Lung (tissue), 12 donors: ENCODE measurements around the gene PFDN6. TPM values are rescaled to one million over a fixed set of nuclear protein-coding genes. Genes with fewer than 3 reads are reported as not detected.
"Not testable (repeated sequence)": the region's sequence is repeated elsewhere in the genome, so short reads cannot be mapped to it uniquely, and the experiment has no call there.

ENCODE experiments used
- ATAC-seq: fragments of 200-7000 bp; cut with Tn5 transposase; one replicate; pipeline ENCODE4 v1.9.1; 2020; ENCODE audit warnings: moderate number of reproducible peaks; ENCODE audit not compliant: insufficient read depth, low FRiP score
- DNase-seq, 3 donors: peaks; one replicate each; pipeline ENCODE4 v3.0.0-alpha.2; 2013 to 2017
- H3K27ac ChIP-seq, 2 donors: one replicate each; pipeline ENCODE4 v1.5.1; 2013; ENCODE audit warnings: mild to moderate bottlenecking in 2 of 2, moderate library complexity in 2 of 2, control low read depth in 1 of 2, inconsistent platforms in 1 of 2, low read depth in 1 of 2, low read length in 1 of 2
- H3K27me3 ChIP-seq, 3 donors: one replicate each; pipeline ENCODE4 v1.5.1; 2013; ENCODE audit warnings: low read length in 2 of 3; ENCODE audit not compliant: control insufficient read depth in 3 of 3, insufficient read depth in 3 of 3
- H3K36me3 ChIP-seq, 4 donors: one replicate each; pipeline ENCODE4 v1.5.1; 2013; ENCODE audit warnings: low read length in 4 of 4, mild to moderate bottlenecking in 1 of 4, moderate library complexity in 1 of 4; ENCODE audit not compliant: control insufficient read depth in 4 of 4, insufficient read depth in 4 of 4
- H3K4me1 ChIP-seq, 5 donors: one replicate each; pipeline ENCODE4 v1.5.1; 2013; ENCODE audit warnings: low read length in 5 of 5, mild to moderate bottlenecking in 2 of 5, moderate library complexity in 1 of 5; ENCODE audit not compliant: control insufficient read depth in 5 of 5, insufficient read depth in 5 of 5
- H3K4me3 ChIP-seq: one replicate; pipeline ENCODE4 v1.5.1; 2013; ENCODE audit warnings: mild to moderate bottlenecking, control low read depth, moderate library complexity
- H3K9ac ChIP-seq, 2 donors: one replicate each; pipeline ENCODE4 v1.5.1; 2013; ENCODE audit warnings: low read length in 2 of 2, control low read depth in 1 of 2; ENCODE audit not compliant: insufficient read depth in 1 of 2
- H3K9me3 ChIP-seq, 4 donors: one replicate each; pipeline ENCODE4 v1.5.1; 2013; ENCODE audit warnings: low read length in 3 of 4, mild to moderate bottlenecking in 1 of 4, moderate library complexity in 1 of 4; ENCODE audit not compliant: control insufficient read depth in 4 of 4, insufficient read depth in 3 of 4
- WGBS, 2 donors: extraction: QIAGEN DNeasy Blood & Tissue Kit; methylation state at CpG; one replicate each; pipeline ENCODE4 v1.1.7; 2013; 5-methylcytosine and 5-hydroxymethylcytosine counted together
- polyA plus RNA-seq, 2 donors: library from polyadenylated mRNA; stranded (reverse); fragments of 200-250 nt; gene quantifications; one replicate each; pipeline ENCODE4 v1.2.1, GENCODE V29; 2013
- total RNA-seq, 2 donors: library from RNA; depleted of rRNA in 1 of 2; stranded (reverse); fragments of >200 nt in 1 of 2; gene quantifications; one replicate each; pipeline ENCODE4 v1.2.1, GENCODE V29; 2014 to 2021
- TF ChIP-seq, protein P1 (sequence below): IDR thresholded peaks from 2 replicates; pipeline ENCODE4 v1.5.1; 2012; ENCODE audit warnings: mild to moderate bottlenecking; ENCODE audit errors: control extremely low read depth, extremely low read depth
- donor health status: control.
- donor health status: control.
- donor health status: Bipolar disorder and iron deficiency.
- donor health status: healthy.
- donor health status: DM: yes; HTN: yes; CAD: no.

PFDN6 gene
- total and polyA plus RNA-seq, 4 donors, result 21.8 to 377 (median 77.7) TPM

DNA sequence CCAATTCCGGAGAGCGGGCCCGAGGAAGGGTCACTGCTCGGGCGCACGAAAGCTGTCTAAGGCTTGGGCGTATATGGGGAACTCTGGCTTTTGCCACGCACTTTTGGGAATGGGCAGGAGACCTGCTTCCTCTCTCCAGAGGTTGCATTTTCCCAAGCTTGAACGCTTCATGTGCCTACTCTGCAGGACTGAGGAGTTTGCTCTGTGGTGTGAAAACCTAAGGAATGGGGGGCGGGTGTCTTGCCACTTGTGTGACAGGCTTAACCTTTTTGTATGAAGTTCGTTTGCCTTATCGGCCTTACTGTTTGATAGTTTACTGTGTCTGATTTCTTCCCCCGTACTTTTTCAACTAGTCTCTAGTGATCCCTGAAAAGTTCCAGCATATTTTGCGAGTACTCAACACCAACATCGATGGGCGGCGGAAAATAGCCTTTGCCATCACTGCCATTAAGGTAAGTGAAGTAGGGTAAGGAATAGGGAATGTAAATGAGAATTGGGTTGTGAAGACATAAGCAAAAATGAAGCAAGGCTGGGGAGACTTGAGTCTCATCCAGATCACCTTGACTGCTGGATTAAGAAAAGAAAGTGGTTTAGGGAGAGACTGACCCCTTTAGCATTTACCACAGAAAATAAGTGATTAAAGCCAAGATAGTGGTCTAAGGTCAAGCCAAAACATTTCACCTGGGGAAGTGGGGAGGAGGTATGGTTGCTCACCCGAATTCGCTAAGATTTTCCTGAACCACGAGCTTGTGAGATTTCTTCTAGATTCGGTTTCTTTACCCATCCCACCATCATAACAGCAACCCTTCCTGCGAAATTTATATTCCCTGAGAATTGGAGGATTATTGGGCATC is 16.9 kb upstream of the PFDN6 start:
- WGBS, 2 donors, result 10 to 12% methylated on average over 22 of the region's 22 CpGs
- DNase-seq, result no peak
- Histone ChIP-seq H3K4me1 (peaks cover 10 to 47% (median 26%) of the 10 kb centered on the region in 5 donors), H3K36me3 (peaks cover 6 to 51% (median 33%) of the 10 kb centered on the region in 4 donors), H3K9ac (peak overlapping the region; percentile 93 to 94), H3K27me3 (no peaks in the 10 kb centered on the region), H3K9me3 (no peaks in the 10 kb centered on the region), H3K4me3 (peak overlapping the region; percentile 86), H3K27ac (peak overlapping the region; percentile 38 to 87)
- TF ChIP-seq, protein P1, sequence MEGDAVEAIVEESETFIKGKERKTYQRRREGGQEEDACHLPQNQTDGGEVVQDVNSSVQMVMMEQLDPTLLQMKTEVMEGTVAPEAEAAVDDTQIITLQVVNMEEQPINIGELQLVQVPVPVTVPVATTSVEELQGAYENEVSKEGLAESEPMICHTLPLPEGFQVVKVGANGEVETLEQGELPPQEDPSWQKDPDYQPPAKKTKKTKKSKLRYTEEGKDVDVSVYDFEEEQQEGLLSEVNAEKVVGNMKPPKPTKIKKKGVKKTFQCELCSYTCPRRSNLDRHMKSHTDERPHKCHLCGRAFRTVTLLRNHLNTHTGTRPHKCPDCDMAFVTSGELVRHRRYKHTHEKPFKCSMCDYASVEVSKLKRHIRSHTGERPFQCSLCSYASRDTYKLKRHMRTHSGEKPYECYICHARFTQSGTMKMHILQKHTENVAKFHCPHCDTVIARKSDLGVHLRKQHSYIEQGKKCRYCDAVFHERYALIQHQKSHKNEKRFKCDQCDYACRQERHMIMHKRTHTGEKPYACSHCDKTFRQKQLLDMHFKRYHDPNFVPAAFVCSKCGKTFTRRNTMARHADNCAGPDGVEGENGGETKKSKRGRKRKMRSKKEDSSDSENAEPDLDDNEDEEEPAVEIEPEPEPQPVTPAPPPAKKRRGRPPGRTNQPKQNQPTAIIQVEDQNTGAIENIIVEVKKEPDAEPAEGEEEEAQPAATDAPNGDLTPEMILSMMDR, result no peak
- peak; percentile 4 for ATAC-seq

GRCh38 chr6:33273129-33273923 is 16.1 kb upstream of the PFDN6 start:
- H3K9ac ChIP-seq, result peak overlapping the region; percentile 93 to 94
- peaks cover 6 to 44% (median 26%) of the 10 kb centered on the region in 4 donors for H3K36me3 ChIP-seq
- DNase-seq (no peak), ATAC-seq (no peak)
- no peaks in the 10 kb centered on the region for H3K27me3 ChIP-seq
- H3K4me3 ChIP-seq, result peak overlapping the region; percentile 18
- H3K4me1 ChIP-seq, result peaks cover 14 to 50% (median 26%) of the 10 kb centered on the region in 5 donors
- TF ChIP-seq, protein P1, result no peak
- H3K9me3 ChIP-seq, result no peaks in the 10 kb centered on the region
- H3K27ac ChIP-seq, result no peak overlapping the region
- WGBS, 2 donors, result 57 to 67% methylated on average over 11 of the region's 11 CpGs

- ATAC-seq (no peak), DNase-seq (no peak)
- H3K27ac ChIP-seq, result peak overlapping the region in 1 of 2 donors; percentile 41
- H3K4me3 ChIP-seq, result no peak overlapping the region
- H3K36me3 ChIP-seq, result peaks cover 8 to 36% (median 27%) of the 10 kb centered on the region in 4 donors
- H3K9me3 ChIP-seq, result no peaks in the 10 kb centered on the region
- no peaks in the 10 kb centered on the region for H3K27me3 ChIP-seq
- H3K4me1 ChIP-seq, result peaks cover 14 to 50% (median 26%) of the 10 kb centered on the region in 5 donors
- 62 to 71% methylated on average over 14 of the region's 14 CpGs for WGBS, 2 donors
- TF ChIP-seq, protein P1, result no peak
- H3K9ac ChIP-seq, result peak overlapping the region in 1 of 2 donors; percentile 29
These were observed 15.2 kb upstream of the PFDN6 start for GRCh38 chr6:33273924-33274902.

DNA sequence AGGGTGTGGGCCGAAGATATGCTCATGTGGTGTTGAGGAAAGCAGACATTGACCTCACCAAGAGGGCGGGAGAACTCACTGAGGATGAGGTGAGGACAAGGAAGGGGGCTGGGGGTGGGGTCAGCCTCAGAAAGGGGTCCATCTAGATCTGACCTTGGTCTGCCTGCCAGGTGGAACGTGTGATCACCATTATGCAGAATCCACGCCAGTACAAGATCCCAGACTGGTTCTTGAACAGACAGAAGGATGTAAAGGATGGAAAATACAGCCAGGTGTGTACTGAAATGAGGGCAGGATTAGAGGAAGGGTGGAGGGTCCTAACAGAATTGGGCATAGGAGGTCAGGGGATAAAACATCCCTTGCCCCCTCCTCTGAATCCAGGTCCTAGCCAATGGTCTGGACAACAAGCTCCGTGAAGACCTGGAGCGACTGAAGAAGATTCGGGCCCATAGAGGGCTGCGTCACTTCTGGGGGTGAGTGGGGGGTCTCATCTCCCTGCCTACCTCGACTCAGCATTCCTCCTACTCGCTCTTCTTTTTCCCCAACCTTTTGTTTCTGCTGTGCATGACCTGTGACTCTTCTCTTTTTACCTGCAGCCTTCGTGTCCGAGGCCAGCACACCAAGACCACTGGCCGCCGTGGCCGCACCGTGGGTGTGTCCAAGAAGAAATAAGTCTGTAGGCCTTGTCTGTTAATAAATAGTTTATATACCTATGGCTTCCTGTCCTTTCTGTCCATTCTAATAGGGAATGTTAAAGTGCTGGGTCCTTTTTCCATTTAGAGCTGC is 13.4 kb upstream of the PFDN6 start:
- WGBS, 2 donors, result 79 to 85% methylated on average over 16 of the region's 16 CpGs

More for the DNA sequence above, 13.4 kb upstream of the PFDN6 start:
- not testable (repeated sequence) for H3K27me3 ChIP-seq, H3K4me3 ChIP-seq, H3K9me3 ChIP-seq, ATAC-seq, H3K9ac ChIP-seq, DNase-seq
- Histone ChIP-seq H3K36me3 (peaks cover 9 to 34% (median 32%) of the 10 kb centered on the region in 4 donors), H3K4me1 (peaks cover 13 to 46% (median 23%) of the 10 kb centered on the region in 5 donors), H3K27ac (peak overlapping the region; percentile 77 to 89)
